Muscle of back (tissue), 11 donors: ENCODE data around the gene AXIN2. TPM values are rescaled to one million over a fixed set of nuclear protein-coding genes. Genes with fewer than 3 reads are reported as not detected.

Experiments used
- DNase-seq, 3 donors: peaks; one replicate each; pipeline versions ENCODE4 v3.0.0 to v3.0.0-alpha.2; 2013
- polyA plus RNA-seq, 10 donors: library from polyadenylated mRNA; unstranded; fragments of 120-200 nt; gene quantifications; one replicate each; pipeline ENCODE4 v1.2.1, GENCODE V29; 2013; ENCODE audit not compliant: insufficient read length in 10 of 10

AXIN2 gene
- polyA plus RNA-seq, 10 donors, result 12.1 to 27.8 (median 15.2) TPM

GRCh38 chr17:65584604-65585521 is 23.4 kb upstream of the AXIN2 start:
- DNase-seq, result peak in 2 of 3 donors; percentile 18 to 58

GRCh38 chr17:65583921-65584603 is 22.6 kb upstream of the AXIN2 start:
- peak in 2 of 3 donors; percentile 38 to 70 for DNase-seq

- no peak for DNase-seq
Observed at GRCh38 chr17:65576939-65577338, 15.5 kb upstream of the AXIN2 start.

- DNase-seq, result no peak
Observed at GRCh38 chr17:65573282-65573602, 11.8 kb upstream of the AXIN2 start.

- no peak for DNase-seq
Observed at GRCh38 chr17:65572581-65573281, 11.3 kb upstream of the AXIN2 start.

GRCh38 chr17:65572186-65572580 is 10.7 kb upstream of the AXIN2 start:
- no peak for DNase-seq

GRCh38 chr17:65568918-65569317 is 7.5 kb upstream of the AXIN2 start:
- DNase-seq, result no peak

GRCh38 chr17:65567566-65567965 is 6.1 kb upstream of the AXIN2 start:
- no peak for DNase-seq

GRCh38 chr17:65565559-65565958 is 4.1 kb upstream of the AXIN2 start:
- no peak for DNase-seq

GRCh38 chr17:65564793-65565192 is 3.3 kb upstream of the AXIN2 start:
- DNase-seq, result peak in 2 of 3 donors; percentile 70 to 82

GRCh38 chr17:65562206-65562531 is 721 bp upstream of the AXIN2 start:
- DNase-seq, result no peak

- peak; percentile 89 to 95 (median 91) for DNase-seq
Observed at GRCh38 chr17:65560628-65561451, 608 bp downstream of the AXIN2 start.

- DNase-seq, result peak in 2 of 3 donors; percentile 72 to 87
Observed at GRCh38 chr17:65559804-65560627, 1.4 kb downstream of the AXIN2 start.

- DNase-seq, result no peak
Observed at GRCh38 chr17:65559461-65559803, 2.0 kb downstream of the AXIN2 start.

GRCh38 chr17:65558683-65559460 is 2.6 kb downstream of the AXIN2 start:
- DNase-seq, result peak in 1 of 3 donors; percentile 55

- DNase-seq, result no peak
Observed at GRCh38 chr17:65558311-65558682, 3.2 kb downstream of the AXIN2 start.

- DNase-seq, result no peak
Observed at GRCh38 chr17:65557349-65558310, 3.8 kb downstream of the AXIN2 start.

- no peak for DNase-seq
Observed at GRCh38 chr17:65556910-65557348, 4.5 kb downstream of the AXIN2 start.
